PFSK-1 (cell line): ENCODE measurements around the gene HEPACAM.

Source experiments
- FOXP2 ChIP-seq: optimal IDR thresholded peaks from 2 replicates; pipeline ENCODE3; 2011; ENCODE audit warnings: borderline replicate concordance, control low read depth, inconsistent platforms; ENCODE audit not compliant: insufficient read depth; ENCODE audit errors: extremely low read length, extremely low read depth
- POLR2AphosphoS5 ChIP-seq: IDR thresholded peaks from 2 replicates; pipeline ENCODE4 v1.6.1; 2012; ENCODE audit warnings: low read depth, mild to moderate bottlenecking, control low read depth, low read length, moderate library complexity
- SIN3A ChIP-seq: IDR thresholded peaks from 2 replicates; pipeline ENCODE4 v1.6.1; 2012; ENCODE audit warnings: mild to moderate bottlenecking, low read length, moderate library complexity, borderline replicate concordance; ENCODE audit not compliant: insufficient read depth
- TAF1 ChIP-seq: IDR thresholded peaks from 2 replicates; pipeline ENCODE4 v1.6.1; 2012; ENCODE audit warnings: low read length, control low read depth, borderline replicate concordance; ENCODE audit not compliant: insufficient read depth
- TF ChIP-seq, protein P1 (sequence below), 2 experiments: IDR thresholded peaks; 2 replicates each; pipeline versions ENCODE4 v1.6.1 to v1.8.0; 2011 to 2012; ENCODE audit warnings: low read depth in 2 of 2, low read length in 2 of 2, control low read depth in 1 of 2, inconsistent platforms in 1 of 2, mild to moderate bottlenecking in 1 of 2, moderate library complexity in 1 of 2; ENCODE audit not compliant: insufficient read depth in 1 of 2

Gene HEPACAM

DNA sequence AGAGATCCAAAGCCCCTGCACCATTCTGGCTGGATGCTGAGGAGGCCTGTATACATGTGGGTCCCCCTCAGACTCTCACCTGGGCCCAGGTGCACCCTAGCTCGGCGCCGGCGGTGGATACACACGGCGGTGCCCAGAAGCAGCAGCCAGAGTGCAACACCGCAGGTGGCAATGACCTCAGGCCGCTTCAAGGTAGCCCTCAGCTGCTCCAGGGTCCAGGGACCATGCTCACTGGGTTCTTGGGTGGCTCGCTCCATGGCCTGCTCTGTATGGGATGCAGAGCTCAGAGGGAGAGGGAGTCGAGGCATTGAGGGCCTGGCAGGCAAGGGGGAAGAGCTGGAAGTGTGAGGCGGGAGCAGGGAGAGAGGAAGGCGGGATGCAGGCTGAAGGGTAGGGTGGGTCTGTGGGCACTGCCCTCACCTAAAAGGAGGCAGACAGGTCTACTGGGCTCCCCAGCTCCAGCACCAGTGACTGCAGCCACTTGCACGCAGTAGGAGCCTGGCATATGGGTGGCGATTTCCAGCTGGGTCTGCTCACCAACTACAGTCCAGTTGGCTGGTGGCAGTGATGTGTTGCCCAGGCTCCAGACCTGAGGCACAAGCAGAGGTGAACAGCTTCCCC lies 42.0 kb downstream of the HEPACAM start:
- TF ChIP-seq, protein P1, sequence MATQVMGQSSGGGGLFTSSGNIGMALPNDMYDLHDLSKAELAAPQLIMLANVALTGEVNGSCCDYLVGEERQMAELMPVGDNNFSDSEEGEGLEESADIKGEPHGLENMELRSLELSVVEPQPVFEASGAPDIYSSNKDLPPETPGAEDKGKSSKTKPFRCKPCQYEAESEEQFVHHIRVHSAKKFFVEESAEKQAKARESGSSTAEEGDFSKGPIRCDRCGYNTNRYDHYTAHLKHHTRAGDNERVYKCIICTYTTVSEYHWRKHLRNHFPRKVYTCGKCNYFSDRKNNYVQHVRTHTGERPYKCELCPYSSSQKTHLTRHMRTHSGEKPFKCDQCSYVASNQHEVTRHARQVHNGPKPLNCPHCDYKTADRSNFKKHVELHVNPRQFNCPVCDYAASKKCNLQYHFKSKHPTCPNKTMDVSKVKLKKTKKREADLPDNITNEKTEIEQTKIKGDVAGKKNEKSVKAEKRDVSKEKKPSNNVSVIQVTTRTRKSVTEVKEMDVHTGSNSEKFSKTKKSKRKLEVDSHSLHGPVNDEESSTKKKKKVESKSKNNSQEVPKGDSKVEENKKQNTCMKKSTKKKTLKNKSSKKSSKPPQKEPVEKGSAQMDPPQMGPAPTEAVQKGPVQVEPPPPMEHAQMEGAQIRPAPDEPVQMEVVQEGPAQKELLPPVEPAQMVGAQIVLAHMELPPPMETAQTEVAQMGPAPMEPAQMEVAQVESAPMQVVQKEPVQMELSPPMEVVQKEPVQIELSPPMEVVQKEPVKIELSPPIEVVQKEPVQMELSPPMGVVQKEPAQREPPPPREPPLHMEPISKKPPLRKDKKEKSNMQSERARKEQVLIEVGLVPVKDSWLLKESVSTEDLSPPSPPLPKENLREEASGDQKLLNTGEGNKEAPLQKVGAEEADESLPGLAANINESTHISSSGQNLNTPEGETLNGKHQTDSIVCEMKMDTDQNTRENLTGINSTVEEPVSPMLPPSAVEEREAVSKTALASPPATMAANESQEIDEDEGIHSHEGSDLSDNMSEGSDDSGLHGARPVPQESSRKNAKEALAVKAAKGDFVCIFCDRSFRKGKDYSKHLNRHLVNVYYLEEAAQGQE (IDR thresholded peaks at IDR 0.05; ENCODE audit: insufficient read depth in 1 of 2, low read depth in 2 of 2, low read length in 2 of 2), result no peak
- no peak for TF ChIP-seq TAF1
- no peak for TF ChIP-seq FOXP2
- no peak for TF ChIP-seq SIN3A
- no peak for TF ChIP-seq POLR2AphosphoS5

DNA sequence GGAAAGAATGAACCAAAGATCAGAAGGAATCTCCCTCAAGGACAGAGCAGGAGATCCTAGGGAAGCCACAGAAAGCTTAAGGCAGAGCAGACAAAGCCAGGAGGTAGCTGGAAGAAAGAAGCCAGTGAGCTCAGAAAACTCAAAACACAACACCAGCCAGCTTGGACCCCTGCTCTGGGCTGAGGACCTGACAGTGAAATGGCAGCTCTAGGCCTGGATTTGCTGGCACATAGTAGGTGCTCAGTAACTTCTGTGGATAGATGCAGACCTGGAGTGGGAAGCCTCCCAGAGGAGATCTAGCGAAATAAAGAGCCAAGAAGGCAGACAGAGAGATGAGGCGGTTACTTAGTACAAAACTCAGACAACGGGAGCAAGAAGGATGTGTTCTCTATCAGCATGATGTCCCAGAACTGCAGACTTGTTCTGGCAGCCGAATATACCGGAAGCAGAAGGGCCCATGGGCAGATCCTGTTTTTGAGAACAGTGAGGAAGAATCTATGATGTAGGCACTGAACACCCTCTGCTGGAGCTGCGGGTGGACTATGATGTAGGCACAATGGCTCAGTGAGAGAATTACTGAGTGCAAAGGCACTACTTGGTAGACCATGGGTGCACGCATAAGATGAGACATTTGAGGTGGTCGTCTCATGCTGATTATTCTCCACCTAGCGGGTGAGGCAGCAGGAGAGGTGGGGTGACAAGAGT lies 42.9 kb downstream of the HEPACAM start:
- TF ChIP-seq POLR2AphosphoS5 (no peak), TAF1 (no peak)

DNA sequence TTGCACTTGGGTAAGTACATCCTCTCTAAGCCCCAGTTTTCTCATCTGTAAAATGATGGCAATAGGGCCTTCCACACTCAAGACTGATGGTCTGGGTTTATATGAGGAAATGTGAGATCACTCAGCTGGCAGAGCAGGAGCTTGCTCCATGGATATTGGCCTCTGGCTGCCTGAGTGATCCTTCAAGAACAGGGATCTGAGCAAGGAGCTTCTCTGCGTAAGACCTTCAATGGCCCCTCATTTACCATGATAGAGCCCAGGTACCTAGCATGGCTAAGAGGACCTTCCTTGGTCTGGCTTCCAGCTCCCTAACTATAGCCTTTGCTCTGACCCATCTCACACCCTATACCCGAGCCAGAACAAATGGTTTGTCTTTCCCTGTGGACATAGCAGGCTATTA lies 43.7 kb downstream of the HEPACAM start:
- TF ChIP-seq POLR2AphosphoS5 (no peak), SIN3A (no peak), TAF1 (no peak), FOXP2 (no peak)

DNA sequence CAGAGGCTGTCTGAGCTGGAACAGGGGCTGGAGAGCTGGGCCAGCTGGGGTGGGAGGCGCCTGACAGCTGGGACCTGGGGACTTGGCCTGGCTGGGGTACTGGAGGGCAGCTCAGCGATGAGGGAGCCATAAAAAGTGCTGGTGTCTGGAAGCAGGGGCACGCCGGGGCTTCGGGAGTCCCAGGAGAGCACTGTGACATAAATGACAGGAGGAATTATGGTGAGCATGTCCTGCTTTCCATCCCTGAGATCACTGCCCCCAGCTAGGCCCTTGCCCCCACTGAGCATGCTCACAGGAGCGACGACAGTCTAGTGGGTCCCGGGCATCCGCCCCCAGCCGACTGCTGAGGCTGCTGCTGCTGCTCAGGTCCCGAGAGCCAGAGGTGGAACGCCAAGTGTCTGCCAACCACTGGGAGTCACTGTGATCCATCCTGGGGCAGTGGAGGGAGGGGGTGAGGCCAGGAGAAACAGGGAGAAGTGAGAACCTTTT lies 44.4 kb downstream of the HEPACAM start:
- no peak for TF ChIP-seq TAF1

DNA sequence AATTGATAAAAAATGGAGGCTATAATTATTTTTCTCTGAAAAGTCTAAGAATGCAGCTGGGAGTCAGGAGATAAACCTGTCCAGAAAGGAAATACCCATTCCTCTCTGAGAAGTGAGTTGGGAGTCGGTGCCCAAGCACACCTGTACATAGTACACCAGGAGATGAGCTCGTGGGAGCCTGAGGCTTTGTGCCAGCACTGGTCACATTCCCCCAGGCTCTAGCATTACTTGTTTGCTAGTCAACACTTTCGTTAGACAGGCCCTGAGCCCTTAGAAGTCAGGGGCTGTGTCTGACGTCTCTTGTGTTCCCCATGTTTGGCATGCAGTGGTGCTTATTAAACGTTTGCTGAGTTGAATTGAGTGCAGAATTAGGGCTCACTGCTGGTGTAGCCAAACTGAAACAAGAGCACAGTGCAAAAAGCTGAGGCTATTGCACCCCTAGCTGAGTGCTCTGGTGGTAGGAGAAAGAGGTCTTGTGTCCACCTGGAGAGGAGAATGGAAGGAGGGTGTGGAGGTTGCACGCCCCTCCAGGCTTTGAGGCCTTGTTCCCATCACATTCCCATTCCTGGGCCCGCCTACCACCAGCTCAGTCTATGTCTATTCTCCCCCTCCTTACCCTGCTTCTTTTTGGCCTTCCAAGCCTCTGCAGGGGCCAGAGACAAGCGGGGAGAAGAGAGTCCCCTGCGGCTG lies 45.0 kb downstream of the HEPACAM start:
- TF ChIP-seq TAF1, result no peak
- TF ChIP-seq SIN3A, result no peak
- TF ChIP-seq, protein P1 (IDR thresholded peaks at IDR 0.05; ENCODE audit: insufficient read depth in 1 of 2, low read depth in 2 of 2, low read length in 2 of 2), result no peak
- TF ChIP-seq POLR2AphosphoS5, result no peak
- no peak for TF ChIP-seq FOXP2

DNA sequence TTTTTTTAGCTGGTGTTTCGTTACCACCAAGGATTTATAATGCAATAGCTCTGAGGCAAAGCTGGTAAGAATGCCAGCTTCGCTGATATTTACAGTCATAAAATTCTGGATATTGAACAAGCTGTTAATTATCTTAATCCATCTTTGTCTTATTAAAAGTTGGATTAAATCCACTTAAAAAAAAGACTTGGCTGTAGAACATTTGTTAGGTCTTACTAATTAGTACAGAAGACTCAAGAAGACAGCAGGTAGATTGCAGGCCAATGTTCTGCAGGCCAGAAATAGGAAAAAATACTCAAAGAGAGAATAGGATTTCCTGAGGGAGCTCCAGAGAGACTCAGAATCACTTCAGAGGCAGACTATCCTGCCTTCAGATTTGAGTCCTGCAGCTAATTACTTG lies 45.7 kb downstream of the HEPACAM start:
- TF ChIP-seq, protein P1 (IDR thresholded peaks at IDR 0.05; ENCODE audit: insufficient read depth in 1 of 2, low read depth in 2 of 2, low read length in 2 of 2), result no peak
- no peak for TF ChIP-seq POLR2AphosphoS5
- TF ChIP-seq TAF1, result no peak
- no peak for TF ChIP-seq SIN3A
- TF ChIP-seq FOXP2, result no peak
